NCI-H187 (cell line): Measurements from ENCODE around the gene ADGRA1.
A peak's percentile ranks its signal among the peaks of the same experiment; 100 is the strongest.
"Not testable (repeated sequence)": the region's sequence is repeated elsewhere in the genome, so short reads cannot be mapped to it uniquely, and the experiment has no call there.

Experiments used
- DNase-seq, 2 experiments: peaks; one replicate each; lab custom pipeline; 2025; lab: John Stamatoyannopoulos, UW

Gene ADGRA1

DNA sequence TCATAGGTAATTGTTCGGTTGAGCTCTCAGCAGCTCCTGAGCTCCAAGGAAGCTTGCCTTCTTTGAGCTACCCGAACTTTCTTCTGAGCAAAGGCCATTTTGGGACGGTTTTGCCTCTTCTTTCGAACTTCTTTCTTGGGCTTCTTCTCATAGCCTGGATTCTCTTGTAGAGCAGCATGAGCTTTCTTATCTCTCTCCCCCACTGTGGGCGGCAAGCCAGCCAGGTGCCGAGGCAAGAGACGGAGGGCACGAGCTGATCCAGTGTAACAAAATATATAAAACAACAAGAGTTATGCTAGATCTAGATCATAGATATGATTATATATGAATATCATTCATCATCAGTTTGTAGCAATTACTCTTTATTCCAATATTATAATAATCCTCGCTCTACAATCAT is 55.8 kb downstream of the ADGRA1 start:
- no peak for DNase-seq

DNA sequence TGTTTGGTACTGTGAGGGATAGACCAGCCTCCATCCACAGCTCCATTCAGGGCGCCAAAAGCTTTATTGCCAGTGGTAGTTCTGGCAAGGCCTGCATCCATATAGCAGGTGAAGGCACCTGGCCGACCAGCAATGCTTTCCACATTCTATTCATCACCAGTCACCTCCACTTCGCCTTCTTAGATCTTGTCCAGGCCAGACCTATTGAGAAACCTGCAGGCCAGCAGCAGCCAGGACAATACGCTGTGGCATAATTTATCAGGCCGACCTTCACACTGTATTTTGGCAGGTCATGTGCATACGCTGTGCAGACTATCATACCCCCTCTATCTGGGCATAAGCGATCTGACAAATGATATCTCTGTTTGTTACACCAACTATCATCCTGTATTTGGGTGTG is 57.0 kb downstream of the ADGRA1 start:
- no peak for DNase-seq

GRCh38 chr10:133150226-133150625 is 62.5 kb downstream of the ADGRA1 start:
- no peak for DNase-seq

DNA sequence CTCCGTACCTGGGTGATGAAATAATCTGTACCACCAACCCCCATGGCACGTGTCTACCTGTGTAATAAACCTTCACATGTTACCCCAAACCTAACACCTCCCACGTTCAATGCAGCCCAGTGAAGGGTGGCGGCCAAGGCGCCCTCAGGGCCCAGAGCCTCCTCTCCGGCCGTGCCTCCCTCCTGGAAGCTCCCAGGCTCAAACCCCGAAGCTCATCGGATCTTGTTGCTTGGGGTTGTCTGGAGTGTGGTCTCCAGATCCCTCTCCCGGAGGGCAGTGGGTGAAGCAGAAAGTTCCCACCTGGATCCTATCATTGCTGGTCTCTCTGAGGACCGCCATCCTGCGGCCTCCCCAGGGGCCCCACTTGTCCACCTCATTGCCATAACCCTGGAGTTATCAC is 62.9 kb downstream of the ADGRA1 start:
- no peak for DNase-seq

- not testable (repeated sequence) for DNase-seq
Measured at GRCh38 chr10:133151071-133151470, 63.3 kb downstream of the ADGRA1 start.

GRCh38 chr10:133151543-133151972 is 63.8 kb downstream of the ADGRA1 start:
- no peak for DNase-seq

DNA sequence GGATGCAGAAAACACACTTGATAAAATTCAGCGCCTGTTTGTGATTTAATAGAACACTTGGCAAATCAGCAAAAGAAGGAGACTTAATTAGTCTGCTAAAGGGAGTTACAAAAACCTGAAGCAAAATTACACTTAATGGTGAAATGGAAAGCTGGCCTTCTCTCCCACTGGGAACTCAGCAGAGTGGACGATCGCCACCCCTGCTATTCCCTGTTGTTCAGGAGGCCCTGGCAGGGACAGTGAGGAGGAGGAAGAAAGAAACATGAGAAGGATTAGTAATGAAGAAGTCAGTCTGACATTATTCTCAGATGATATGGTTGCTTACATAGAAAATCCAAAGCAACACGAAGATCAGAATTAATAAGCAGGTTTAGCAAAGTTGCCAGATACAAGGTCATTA is 66.7 kb downstream of the ADGRA1 start:
- no peak for DNase-seq

DNA sequence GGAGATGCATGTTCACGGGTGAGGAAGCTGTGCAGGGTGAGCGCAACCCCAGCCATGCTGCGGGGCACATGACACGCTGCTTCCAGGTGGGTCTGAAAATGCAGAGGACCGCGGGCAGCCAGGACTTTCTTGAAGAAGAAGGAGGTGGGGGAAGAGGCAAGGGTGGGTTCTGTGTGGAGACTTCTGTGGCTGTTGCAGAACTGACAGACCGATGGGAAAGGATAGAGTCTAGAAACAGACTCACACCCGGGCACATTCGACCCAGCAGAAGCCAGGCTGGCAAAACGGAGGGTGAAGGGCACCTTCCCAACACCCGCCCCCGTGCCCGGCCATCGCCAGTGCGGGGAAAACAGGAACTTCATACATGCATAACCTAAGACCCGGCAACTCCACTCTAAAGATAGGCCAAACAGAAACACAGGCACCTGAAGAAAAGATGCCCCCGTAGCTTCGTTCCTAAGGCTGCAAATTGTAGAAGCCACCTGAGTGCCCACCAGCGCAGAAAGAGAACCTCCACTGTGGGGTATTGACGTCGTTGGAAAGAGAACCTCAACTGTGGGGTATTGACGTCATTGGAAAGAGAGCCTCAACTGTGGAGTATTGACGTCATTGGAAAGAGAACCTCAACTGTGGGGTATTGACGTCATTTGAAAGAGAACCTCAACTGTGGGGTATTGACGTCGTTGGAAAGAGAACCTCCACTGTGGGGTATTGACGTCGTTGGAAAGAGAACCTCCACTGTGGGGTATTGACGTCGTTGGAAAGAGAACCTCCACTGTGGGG is 67.5 kb downstream of the ADGRA1 start:
- DNase-seq = no peak

DNA sequence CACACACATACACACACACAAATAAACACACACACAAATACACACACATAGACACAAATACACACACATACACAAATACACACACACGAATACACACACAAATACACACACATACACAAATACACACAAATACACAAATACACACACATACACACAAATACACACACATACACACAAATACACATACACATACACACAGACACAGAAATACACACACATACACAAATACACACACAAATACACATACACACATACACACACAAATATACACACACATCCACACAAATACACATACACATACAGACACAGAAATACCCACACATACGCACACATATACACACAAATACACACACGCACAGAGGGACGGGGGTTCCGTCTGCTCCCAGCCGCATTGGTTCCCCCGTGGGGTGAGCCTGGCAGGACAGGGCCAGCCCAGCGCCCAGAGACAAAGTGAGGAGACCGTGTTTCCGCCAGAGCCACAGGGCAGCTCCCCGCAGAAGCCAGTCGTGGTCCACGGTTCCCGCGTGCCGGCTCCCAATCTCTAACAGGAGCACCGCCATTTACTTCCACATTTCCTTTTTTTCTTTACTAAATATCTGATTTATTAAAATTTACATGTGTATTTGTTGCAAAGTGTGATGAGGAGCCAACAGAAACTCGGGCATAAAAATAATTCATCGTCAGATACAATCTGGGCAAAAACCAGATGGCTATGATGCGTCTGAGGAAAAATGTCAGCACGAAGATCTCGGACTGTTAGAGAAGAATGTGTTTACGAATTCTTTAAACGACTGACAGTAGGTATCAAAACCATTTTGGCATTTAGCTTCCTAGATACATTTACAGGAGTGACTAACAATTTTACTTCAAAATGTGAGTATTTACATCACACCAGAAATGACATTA is 69.2 kb downstream of the ADGRA1 start:
- no peak for DNase-seq

DNA sequence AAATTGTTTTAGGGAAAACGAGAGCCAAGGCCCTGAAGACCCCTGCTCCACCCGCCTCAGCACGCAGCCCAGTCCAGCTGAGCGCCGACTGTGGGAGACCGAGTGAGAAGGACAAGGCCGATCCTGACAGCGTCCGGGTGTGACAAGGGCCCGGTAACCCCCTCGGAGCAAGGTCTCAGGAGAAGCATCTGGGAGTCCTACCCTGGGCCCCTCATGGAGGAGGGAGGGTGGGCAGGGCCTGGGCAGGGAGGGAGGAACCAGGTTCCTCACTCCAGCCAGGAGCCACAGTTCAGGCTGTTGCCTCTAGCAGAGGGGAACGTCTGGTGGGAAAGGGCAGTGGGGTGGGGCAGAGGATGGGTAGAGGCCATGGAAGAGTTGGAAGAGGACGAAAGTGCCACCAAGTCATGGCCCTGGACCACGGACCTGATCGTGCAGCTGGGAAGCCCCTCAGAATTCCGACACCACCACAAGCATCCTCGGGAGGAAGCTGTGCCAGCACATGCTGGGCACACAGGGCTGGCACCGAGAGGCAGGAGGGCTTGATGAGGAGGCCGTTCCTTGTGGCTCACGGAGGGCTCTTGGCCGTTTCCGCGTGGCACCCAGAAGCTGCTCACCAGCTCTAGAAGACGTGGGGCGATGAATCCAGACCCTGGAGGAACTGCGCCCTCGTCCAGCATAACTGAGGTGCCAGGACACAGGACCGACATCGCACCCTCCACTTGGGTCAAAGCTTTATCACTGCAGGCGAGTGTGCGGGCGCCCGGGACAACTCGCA is 70.1 kb downstream of the ADGRA1 start:
- no peak for DNase-seq

GRCh38 chr10:133158437-133158755 is 70.7 kb downstream of the ADGRA1 start:
- DNase-seq = no peak

GRCh38 chr10:133158756-133159610 is 71.3 kb downstream of the ADGRA1 start:
- DNase-seq = peak in 1 of 2 experiments; percentile 36

DNA sequence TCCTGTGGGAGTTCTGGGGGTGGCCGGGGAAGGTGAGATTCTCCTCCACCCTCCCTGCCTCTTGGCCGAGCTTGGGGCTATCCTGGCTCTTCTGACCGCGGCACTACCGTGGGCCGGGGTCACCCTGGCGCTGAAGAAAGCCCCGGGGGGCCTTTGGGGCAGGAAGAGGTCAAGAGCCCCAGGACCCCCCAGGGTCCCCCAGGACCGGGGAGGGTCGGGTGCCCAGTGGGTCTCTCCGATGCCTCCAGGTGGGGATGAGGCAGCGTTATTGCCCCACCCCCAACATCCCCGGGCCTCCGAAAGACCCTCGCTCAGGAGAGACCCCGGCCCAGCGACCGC is 71.9 kb downstream of the ADGRA1 start:
- DNase-seq = no peak

- DNase-seq = peak in 1 of 2 experiments; percentile 12
Measured at GRCh38 chr10:133159950-133160825, 72.5 kb downstream of the ADGRA1 start, which contains the start of gene KNDC1. Gene KNDC1, plus strand, starts transcription at chr10:133160219. Its CDS starts 249 bp downstream, at chr10:133160468.

- no peak for DNase-seq
Measured at GRCh38 chr10:133160826-133161471, 73.2 kb downstream of the ADGRA1 start.

DNA sequence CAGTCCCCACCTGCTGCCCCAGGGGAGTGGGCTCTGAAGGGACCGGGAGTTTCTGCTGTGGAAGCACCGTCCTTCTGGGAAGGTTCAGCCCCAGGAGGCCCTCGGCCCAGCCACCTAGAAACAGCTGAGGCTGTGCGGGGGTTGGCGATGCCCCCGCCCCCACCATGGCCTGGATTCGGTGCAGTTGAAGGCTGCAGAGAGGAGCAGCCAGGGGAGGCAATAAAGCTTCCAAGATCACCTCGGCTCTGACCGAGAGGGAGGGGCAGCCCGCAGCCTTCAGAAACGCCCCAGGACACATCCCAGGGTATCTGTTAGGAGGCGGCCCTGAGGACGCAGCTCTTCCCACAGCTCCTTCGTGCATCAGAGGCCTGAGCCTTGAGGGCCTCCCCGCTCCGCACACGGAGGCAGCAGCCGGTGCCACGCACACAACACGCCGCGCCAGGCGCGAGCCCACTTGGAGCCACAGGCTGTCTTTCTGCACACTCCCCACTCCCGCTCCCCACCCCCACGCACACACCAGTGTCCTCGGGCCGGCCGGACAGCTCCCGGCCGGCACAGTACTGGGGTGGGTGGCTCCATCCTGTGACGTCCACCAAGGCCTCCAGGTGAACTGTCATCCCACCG is 73.9 kb downstream of the ADGRA1 start:
- DNase-seq = no peak

- DNase-seq = no peak
Measured at GRCh38 chr10:133162178-133162909, 74.6 kb downstream of the ADGRA1 start.

DNA sequence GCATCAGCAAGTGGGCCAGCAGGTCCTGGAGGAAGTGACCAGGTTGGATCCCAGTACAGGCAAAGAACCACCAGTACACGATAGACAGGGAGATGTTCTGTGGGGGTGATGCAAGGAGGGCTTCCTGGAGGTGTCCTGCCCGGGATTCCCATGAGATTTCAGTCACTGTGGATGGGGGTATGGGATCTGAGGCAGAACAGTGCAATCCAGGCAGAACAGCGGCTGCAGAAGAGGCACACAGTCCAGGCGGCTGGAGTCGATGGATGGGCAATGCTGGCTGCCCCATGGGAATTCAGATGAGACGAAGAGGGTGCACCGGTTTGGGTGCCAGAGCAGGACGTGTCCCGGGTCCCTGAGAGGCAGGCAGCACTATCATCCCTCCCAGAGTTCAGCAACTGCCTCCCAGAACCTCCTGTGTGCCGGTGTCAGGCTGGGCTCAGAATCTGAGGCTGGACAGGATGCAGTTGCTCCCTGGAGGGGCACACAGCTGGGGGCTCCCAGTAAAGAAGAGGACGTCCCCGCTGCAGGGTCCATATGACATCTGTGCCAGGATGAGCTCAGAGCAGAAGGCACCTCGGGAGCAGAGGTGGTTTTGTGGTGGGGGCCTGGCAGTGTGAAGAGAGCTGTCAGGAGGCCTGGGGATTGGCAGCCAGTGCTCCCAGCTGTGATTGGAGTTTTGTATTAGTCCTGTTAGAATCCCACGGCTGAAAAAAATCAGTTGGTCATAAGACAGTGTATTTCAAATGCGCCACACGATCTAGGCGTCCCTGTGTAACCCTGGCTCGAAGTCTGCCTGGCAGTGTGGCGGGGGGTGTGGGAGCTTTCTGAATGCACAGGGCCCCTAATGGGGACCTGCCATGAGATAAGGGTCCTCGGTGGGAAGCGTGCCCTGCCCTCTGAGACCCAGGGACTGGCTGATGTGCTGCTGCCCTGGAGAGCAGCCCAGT is 75.5 kb downstream of the ADGRA1 start:
- DNase-seq = no peak
